ENCODE results near the gene ASB6. TPM values are rescaled to one million over a fixed set of nuclear protein-coding genes. Genes with fewer than 3 reads are reported as not detected.

ASB6 gene
- total RNA-seq, 1 experiment from 2014 or later, result 21.0 TPM

- H2AFZ ChIP-seq (ENCODE audit: low read length), result no peak overlapping the region
- no peaks in the 10 kb centered on the region for H4K20me1 ChIP-seq (ENCODE audit: control insufficient read depth, insufficient read depth, insufficient read length)
- no peak overlapping the region for H2BK15ac ChIP-seq (ENCODE audit: low read depth, low read length)
- no peak overlapping the region; a peak in 1 of 5 replicates for H3K4me3 Mint-ChIP-seq
- no peak for DNase-seq
- H3K4me1 Mint-ChIP-seq, result peaks cover 7 to 17% of the 10 kb centered on the region in 2 experiments
- no peak overlapping the region for H4K8ac ChIP-seq (replicated peaks; ENCODE audit: insufficient read length, low read depth, low read length)
- H3K9me3 Mint-ChIP-seq, result no peaks in the 10 kb centered on the region; a peak in 2 of 5 replicates
- no peak overlapping the region for H3T11ph ChIP-seq (ENCODE audit: low read length)
- no peak overlapping the region for H2BK120ac ChIP-seq (ENCODE audit: low read depth, low read length, poor library complexity, severe bottlenecking)
- H3K79me2 ChIP-seq (ENCODE audit: insufficient read depth, low read length), result peaks cover 3% of the 10 kb centered on the region; the same call in 1 of the 2 replicates
- H3K9me3 ChIP-seq (ENCODE audit: control insufficient read depth, low read depth, low read length), result no peaks in the 10 kb centered on the region
- no peaks in the 10 kb centered on the region; the same call in 1 of the 2 replicates for H3K27me3 Mint-ChIP-seq (ENCODE audit: low read depth)
- no peak overlapping the region for H2AK5ac ChIP-seq (ENCODE audit: insufficient read length, low read length)
- H2BK12ac ChIP-seq (ENCODE audit: insufficient read length, low read depth, low read length), result no peak overlapping the region
- no peak overlapping the region for H4K91ac ChIP-seq (ENCODE audit: insufficient read length, low read depth, low read length)
- no peak for TF ChIP-seq CTCF (conservative IDR thresholded peaks at IDR 0.05)
- H3K18ac ChIP-seq (ENCODE audit: insufficient read length, low read depth, low read length), result no peak overlapping the region
- H3K4me2 ChIP-seq (ENCODE audit: insufficient read depth, insufficient read length, low read length), result no peak overlapping the region
- H3K14ac ChIP-seq (ENCODE audit: insufficient read depth, low read length), result no peak overlapping the region
- WGBS (ENCODE audit: extremely low coverage, insufficient read length, low lambda C conversion rate), result no CpG with 5 or more reads among the region's 11 CpGs
- no peak overlapping the region for H3K23ac ChIP-seq (ENCODE audit: insufficient read length, low read depth, low read length)
- H3K4me1 ChIP-seq (ENCODE audit: insufficient read depth, low read length), result no peaks in the 10 kb centered on the region
- no peak overlapping the region for H3K4ac ChIP-seq (ENCODE audit: low read depth, low read length)
- no peak overlapping the region for H2BK5ac ChIP-seq (ENCODE audit: insufficient read length, low read length)
- no peak overlapping the region for H3K9ac ChIP-seq (ENCODE audit: extremely low read depth, insufficient read length, low read length)
- no peak overlapping the region for H3K56ac ChIP-seq (ENCODE audit: insufficient read length, low read depth, low read length)
- H3K36me3 Mint-ChIP-seq (ENCODE audit: insufficient read depth in 1 of 3, low read depth in 3 of 3), result peaks cover 0 to 2% (median 0%) of the 10 kb centered on the region in 3 experiments; a peak in 2 of 7 replicates
- peaks cover 11% of the 10 kb centered on the region for H3K79me1 ChIP-seq (ENCODE audit: insufficient read depth, low read depth, low read length, poor library complexity, severe bottlenecking)
- H3K23me2 ChIP-seq (ENCODE audit: insufficient read length, low read depth, low read length, poor library complexity, severe bottlenecking), result peaks cover 12% of the 10 kb centered on the region
- no peak overlapping the region for H3K27ac Mint-ChIP-seq
- H4K5ac ChIP-seq (ENCODE audit: insufficient read length, low read depth, low read length), result no peak overlapping the region
- H3K27me3 ChIP-seq (ENCODE audit: insufficient read depth, low read length), result no peaks in the 10 kb centered on the region
- no peak overlapping the region for H2BK20ac ChIP-seq (ENCODE audit: low read depth, low read length, poor library complexity, severe bottlenecking)
- no peak overlapping the region for H3K27ac ChIP-seq (ENCODE audit: insufficient read length, low read depth, low read length)
Measured at GRCh38 chr9:129644365-129644764, 2.4 kb upstream of the ASB6 start.

Measured in H9 (cell line).